K562 (cell line): ENCODE results near the gene PPP2R3B. TPM values are rescaled to one million over a fixed set of nuclear protein-coding genes. Genes with fewer than 3 reads are reported as not detected.
A peak's percentile ranks its signal among the peaks of the same experiment; 100 is the strongest.

ENCODE experiments used
- ATAC-seq: fragments of 200-7000 bp; cut with Tn5 transposase; 3 replicates; pipeline ENCODE4 v1.9.1; 2020; ENCODE audit warnings: moderate library complexity
- BruUV-seq: library from RNA; stranded (reverse); fragments of 400-500 nt; replicated peaks from 2 replicates; lab custom pipeline; 2021; lab: Mats Ljungman, UMichigan
- CTCF ChIA-PET: fragments of 300-600 bp; formaldehyde crosslinking; extraction: SDS; loops from one replicate; lab custom pipeline; 2021; ENCODE audit warnings: low intra/inter-chr PET ratio; lab: Yijun Ruan, JAX
- POLR2A ChIA-PET: fragments of 300-600, 350-650 bp; sonication (Branson Sonifier 250); formaldehyde crosslinking; extraction: SDS; loops from one replicate; lab custom pipeline; 2021; ENCODE audit warnings: antibody characterized with exemption, inconsistent platforms; lab: Yijun Ruan, JAX
- DNase-seq, 4 experiments: peaks; one replicate each; pipeline versions ENCODE4 v3.0.0 to v3.0.0-alpha.2; 2011 to 2018; ENCODE audit warnings: low spot score in 3 of 4, mixed read lengths in 3 of 4; ENCODE audit errors: extremely low read depth in 1 of 4
- FAIRE-seq: peaks from 2 replicates; lab custom pipeline; 2011; peaks lifted over from hg19 to GRCh38; lab: Jason Lieb, UNC
- H2AFZ ChIP-seq: 2 replicates; pipeline ENCODE4 v1.6.0; 2011; ENCODE audit warnings: low read depth, low read length, control low read depth, inconsistent platforms
- H3K27ac ChIP-seq: fragments of 200-600 bp; 3 replicates; pipeline ENCODE4 v1.8.0; 2011; ENCODE audit warnings: low read depth, mild to moderate bottlenecking, control low read depth, inconsistent platforms, low read length, moderate library complexity, mixed read lengths; ENCODE audit errors: extremely low read depth
- H3K27me3 ChIP-seq, 2 experiments: fragments of 300-600 bp in 1 of 2; 2 replicates in 1 of 2; 3 replicates in 1 of 2; pipeline versions ENCODE4 v1.6.0 to v1.8.0; 2011; ENCODE audit warnings: inconsistent platforms in 2 of 2, low read length in 2 of 2, mild to moderate bottlenecking in 1 of 2, mixed read lengths in 1 of 2, moderate library complexity in 1 of 2; ENCODE audit not compliant: control insufficient read depth in 2 of 2, insufficient read depth in 2 of 2
- H3K36me3 ChIP-seq: fragments of 300-600 bp; 3 replicates; pipeline ENCODE4 v1.8.0; 2011; ENCODE audit warnings: mild to moderate bottlenecking, low read length, inconsistent platforms; ENCODE audit not compliant: control insufficient read depth, insufficient read depth
- H3K4me1 ChIP-seq, 2 experiments: fragments of 200-600 bp in 1 of 2; replicated peaks in 1 of 2; 2 replicates in 1 of 2; 3 replicates in 1 of 2; pipeline versions ENCODE4 v1.5.1 to v1.8.0; 2011; ENCODE audit warnings: inconsistent platforms in 2 of 2, low read length in 2 of 2, mild to moderate bottlenecking in 1 of 2, mixed read lengths in 1 of 2, moderate library complexity in 1 of 2; ENCODE audit not compliant: control insufficient read depth in 2 of 2, insufficient read depth in 2 of 2
- H3K4me2 ChIP-seq: 2 replicates; pipeline ENCODE4 v1.6.1; 2011; ENCODE audit warnings: low read length, control low read depth, inconsistent platforms, mixed read lengths; ENCODE audit not compliant: insufficient read depth
- H3K4me3 ChIP-seq: fragments of 200-600 bp; sonication (generic), shearing (Covaris generic); 2 replicates; pipeline ENCODE4 v1.5.1; 2016; ENCODE audit warnings: control low read depth, inconsistent platforms
- H3K79me2 ChIP-seq: fragments of 200-600 bp; 3 replicates; pipeline ENCODE4 v1.8.0; 2011; ENCODE audit warnings: low read length, inconsistent platforms; ENCODE audit not compliant: control insufficient read depth, insufficient read depth
- H3K9ac ChIP-seq, 2 experiments: 2 replicates each; pipeline versions ENCODE4 v1.6.0 to v1.6.1; 2011; ENCODE audit warnings: low read depth in 2 of 2, low read length in 2 of 2, control low read depth in 1 of 2, inconsistent platforms in 1 of 2, mild to moderate bottlenecking in 1 of 2, mixed read lengths in 1 of 2; ENCODE audit not compliant: insufficient read depth in 1 of 2
- H3K9me1 ChIP-seq: one replicate; pipeline ENCODE4 v1.6.0; 2011; ENCODE audit warnings: inconsistent platforms, mild to moderate bottlenecking, low read length, moderate library complexity; ENCODE audit not compliant: control insufficient read depth, insufficient read depth
- H3K9me3 ChIP-seq: replicated peaks from 2 replicates; pipeline ENCODE4 v1.5.1; 2011; ENCODE audit warnings: low read depth, low read length, inconsistent platforms; ENCODE audit not compliant: control insufficient read depth, insufficient read depth
- H4K20me1 ChIP-seq: replicated peaks from 2 replicates; pipeline ENCODE4 v1.6.1; 2011; ENCODE audit warnings: low read length, inconsistent platforms, mixed read lengths; ENCODE audit not compliant: control insufficient read depth, insufficient read depth
- BDP1 ChIP-seq: IDR thresholded peaks from 3 replicates; pipeline ENCODE4 v1.6.1; 2011; ENCODE audit not compliant: insufficient read length, insufficient read depth
- CREB3L1 ChIP-seq: fragments of 450-650 bp; IDR thresholded peaks from 2 replicates; pipeline ENCODE4 v1.6.1; 2014; ENCODE audit warnings: low read depth, mild to moderate bottlenecking, moderate library complexity, borderline replicate concordance
- POLR2G ChIP-seq: fragments of 200-400 bp; formaldehyde crosslinking; IDR thresholded peaks from 2 replicates; pipeline ENCODE4 v1.6.1; 2017; ENCODE audit warnings: low read depth, mild to moderate bottlenecking, antibody characterized with exemption, low read length, moderate library complexity
- RBFOX2 ChIP-seq: fragments of 200-400 bp; formaldehyde crosslinking; IDR thresholded peaks from 2 replicates; pipeline ENCODE4 v1.6.1; 2017; ENCODE audit warnings: low read depth, mild to moderate bottlenecking, low read length, moderate library complexity
- RBM22 ChIP-seq: fragments of 200-400 bp; formaldehyde crosslinking; IDR thresholded peaks from 2 replicates; pipeline ENCODE4 v1.6.1; 2018; ENCODE audit warnings: low read length, low read depth; ENCODE audit not compliant: poor library complexity, severe bottlenecking
- ZFPM2 ChIP-seq: fragments of 250-450 bp; sonication (Bioruptor Pico); IDR thresholded peaks from 2 replicates; pipeline ENCODE4 v1.5.1; 2022; ENCODE audit warnings: mild to moderate bottlenecking
- WGBS: fragments of 100-300 bp; shearing (Covaris generic); methylation state at CpG from one replicate; pipeline ENCODE4 v1.1.6; 2016; ENCODE audit warnings: low coverage, mixed read lengths; ENCODE audit not compliant: insufficient coverage; ENCODE audit errors: missing lambda C conversion rate; 5-methylcytosine and 5-hydroxymethylcytosine counted together
- in situ Hi-C: fragments of 300-500 bp; cut with MboI; formaldehyde crosslinking; loops from 4 replicates; pipeline ENCODE4 v1.15.0; 2018; ENCODE audit warnings: inconsistent platforms, mixed read lengths
- intact Hi-C: fragments of 100-400 bp; cut with micrococcal nuclease; formaldehyde crosslinking; loops from 2 replicates; pipeline ENCODE4 v1.14.2; 2022
- polyA plus RNA-seq, 8 experiments: library from polyadenylated mRNA; depleted of rRNA in 4 of 8; stranded (reverse) in 5 of 8; unstranded in 3 of 8; fragments of >200 nt; fragmentation: Nextera tagmentation in 2 of 8; fragmentation: Illumina TruSeq in 1 of 8; extraction: Ambion mirVana in 2 of 8; extraction: Trizol in 1 of 8; gene quantifications; 2 replicates each; pipeline versions ENCODE4 v1.2.1 to v1.2.3, GENCODE V29; 2011 to 2014; ENCODE audit warnings: inconsistent platforms in 1 of 8, missing spikeins in 1 of 8
- total RNA-seq, 7 experiments: library from RNA; depleted of rRNA in 6 of 7; stranded (reverse); fragments of >200 nt in 6 of 7; fragmentation: Illumina TruSeq in 2 of 7; extraction: Trizol in 2 of 7; gene quantifications; 2 replicates each; pipeline versions ENCODE4 v1.2.1 to v1.2.3, GENCODE V29; 2011 to 2021; ENCODE audit warnings: low replicate concordance in 1 of 7

Gene PPP2R3B
- total and polyA plus RNA-seq, 9 of the 15 experiments (the other 6 are each of a cell fraction or from before 2014, with no cell fraction given) = 0.04 to 18.2 (median 8.2) TPM; not detected in 1

DNA sequence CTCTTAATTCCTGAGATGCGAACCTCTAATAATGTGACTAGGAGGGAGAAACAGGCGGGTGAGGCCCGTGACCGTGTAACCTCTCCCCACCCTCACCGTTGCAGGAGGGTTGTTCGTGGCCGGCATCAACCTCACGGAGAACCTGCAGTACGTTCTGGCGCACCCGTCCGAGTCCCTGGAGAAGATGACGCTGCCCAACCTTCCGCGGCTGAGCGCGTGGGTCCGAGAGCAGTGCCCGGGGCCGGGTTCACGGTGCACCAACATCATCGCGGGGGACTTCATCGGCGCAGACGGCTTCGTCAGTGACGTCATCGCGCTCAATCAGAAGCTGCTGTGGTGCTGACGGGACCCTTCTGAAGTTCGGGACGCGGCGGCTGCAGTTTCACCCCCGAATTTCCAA is 87.7 kb downstream of the PPP2R3B start:
- Histone ChIP-seq H3K27me3 (no peaks in the 10 kb centered on the region), H2AFZ (no peak overlapping the region), H3K9me3 (no peaks in the 10 kb centered on the region), H3K9ac (no peak overlapping the region), H3K9me1 (no peaks in the 10 kb centered on the region), H3K79me2 (no peaks in the 10 kb centered on the region), H3K4me1 (no peaks in the 10 kb centered on the region), H3K27ac (no peak overlapping the region), H3K36me3 (peaks cover 56% of the 10 kb centered on the region; the same call in 2 of the 3 replicates), H3K4me3 (no peak overlapping the region), H4K20me1 (no peaks in the 10 kb centered on the region), H3K4me2 (no peak overlapping the region)
- FAIRE-seq = no peak
- no peak for DNase-seq
- 91% methylated on average over 4 of the region's 36 CpGs for WGBS
- TF ChIP-seq CREB3L1 (no peak), BDP1 (no peak), POLR2G (peak; percentile 66)
- ChIA-PET POLR2A (no interaction called here), CTCF (no interaction called here)
- in situ Hi-C loops = no loop called here
- BruUV-seq = no TSS peak
- no peak for ATAC-seq
- intact Hi-C loops = no loop called here

GRCh38 chrX:295136-295535 is 91.6 kb downstream of the PPP2R3B start:
- WGBS = 87% methylated on average over 5 of the region's 21 CpGs
- DNase-seq = no peak
- CTCF ChIA-PET = no interaction called here

More at GRCh38 chrX:295136-295535, 91.6 kb downstream of the PPP2R3B start:
- peaks cover 60% of the 10 kb centered on the region; the same call in 2 of the 3 replicates for H3K36me3 ChIP-seq
- no peak for ATAC-seq
- no peaks in the 10 kb centered on the region for H3K4me1 ChIP-seq
- H2AFZ ChIP-seq = no peak overlapping the region
- peak; percentile 60; the same call in 1 of the 2 replicates for TF ChIP-seq POLR2G
- peak; percentile 32; the same call in 1 of the 2 replicates for TF ChIP-seq RBFOX2
- no peak for TF ChIP-seq ZFPM2 (CRISPR knock-in tag)
- TF ChIP-seq RBM22 = peak; percentile 27
- H3K4me3 ChIP-seq = no peak overlapping the region
- no peak overlapping the region for H3K27ac ChIP-seq
- H4K20me1 ChIP-seq = no peaks in the 10 kb centered on the region
- no peaks in the 10 kb centered on the region for H3K9me3 ChIP-seq
- intact Hi-C loops = no loop called here
- no peaks in the 10 kb centered on the region for H3K79me2 ChIP-seq
- BruUV-seq = no TSS peak
- no peak overlapping the region for H3K9ac ChIP-seq
- POLR2A ChIA-PET = no interaction called here
- no peaks in the 10 kb centered on the region for H3K27me3 ChIP-seq
- no peaks in the 10 kb centered on the region for H3K9me1 ChIP-seq
- in situ Hi-C loops = no loop called here
- FAIRE-seq = no peak
- no peak overlapping the region for H3K4me2 ChIP-seq
